Measurements from ENCODE around the gene FCRL4.

FCRL4 gene

GRCh38 chr1:157597959-157598667 lies at the start of gene FCRL4:
Gene FCRL4 (minus strand): TSS chr1:157598085. CDS start chr1:157597944, 141 bp downstream.
- Histone ChIP-seq H3K27me3 (ENCODE audit: insufficient read depth, low read length) (no peaks in the 10 kb centered on the region), H3K4me3 (ENCODE audit: low read length) (no peak within 1 kb of the TSS), H3K9ac (ENCODE audit: low read depth, low read length) (no peak within 1 kb of the TSS), H3K4me1 (ENCODE audit: insufficient read depth, low read length) (no peaks in the 10 kb centered on the region), H3K36me3 (ENCODE audit: insufficient read depth, low read depth, low read length) (no peaks in the 10 kb centered on the region), H3K9me3 (ENCODE audit: insufficient read depth, low read depth, low read length) (no peaks in the 10 kb centered on the region), H3K27ac (ENCODE audit: low read length) (no peak within 1 kb of the TSS)

DNA sequence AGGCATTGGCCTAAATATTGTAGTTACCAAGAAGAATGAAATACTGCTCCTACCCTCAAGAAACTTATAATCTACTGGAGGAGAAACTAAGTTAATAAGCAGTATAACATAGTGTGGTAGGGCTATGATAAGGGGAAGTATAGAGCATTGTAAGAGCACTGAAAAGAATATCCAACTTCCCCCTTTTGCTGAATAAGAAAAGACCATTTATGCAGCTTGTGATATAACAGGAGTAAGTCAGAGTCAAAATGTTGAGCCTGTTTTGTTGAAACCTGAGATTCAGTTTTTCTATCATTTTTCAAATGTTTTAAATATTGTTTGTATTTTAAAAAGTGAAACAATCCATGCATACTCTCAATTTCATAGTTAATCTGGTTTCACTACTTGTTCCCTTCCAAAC lies 48.3 kb upstream of the FCRL4 start:
- H3K9me3 ChIP-seq (ENCODE audit: insufficient read depth, low read depth, low read length): no peaks in the 10 kb centered on the region
- peaks cover 5% of the 10 kb centered on the region for H3K4me1 ChIP-seq (ENCODE audit: insufficient read depth, low read length)
- no peaks in the 10 kb centered on the region for H3K36me3 ChIP-seq (ENCODE audit: insufficient read depth, low read depth, low read length)
- H3K27ac ChIP-seq (ENCODE audit: low read length): no peak overlapping the region
- H3K9ac ChIP-seq (ENCODE audit: low read depth, low read length): no peak overlapping the region
- H3K27me3 ChIP-seq (ENCODE audit: insufficient read depth, low read length): no peaks in the 10 kb centered on the region; the same call in 1 of the 2 replicates
- H3K4me3 ChIP-seq (ENCODE audit: low read length): no peak overlapping the region

GRCh38 chr1:157641177-157641576 lies 43.3 kb upstream of the FCRL4 start:
- Histone ChIP-seq H3K9me3 (ENCODE audit: insufficient read depth, low read depth, low read length) (no peaks in the 10 kb centered on the region), H3K4me1 (ENCODE audit: insufficient read depth, low read length) (peaks cover 20% of the 10 kb centered on the region), H3K27me3 (ENCODE audit: insufficient read depth, low read length) (no peaks in the 10 kb centered on the region; the same call in 1 of the 2 replicates), H3K36me3 (ENCODE audit: insufficient read depth, low read depth, low read length) (no peaks in the 10 kb centered on the region), H3K27ac (ENCODE audit: low read length) (no peak overlapping the region), H3K4me3 (ENCODE audit: low read length) (peak overlapping the region; percentile 24; the same call in 1 of the 2 replicates), H3K9ac (ENCODE audit: low read depth, low read length) (no peak overlapping the region)

DNA sequence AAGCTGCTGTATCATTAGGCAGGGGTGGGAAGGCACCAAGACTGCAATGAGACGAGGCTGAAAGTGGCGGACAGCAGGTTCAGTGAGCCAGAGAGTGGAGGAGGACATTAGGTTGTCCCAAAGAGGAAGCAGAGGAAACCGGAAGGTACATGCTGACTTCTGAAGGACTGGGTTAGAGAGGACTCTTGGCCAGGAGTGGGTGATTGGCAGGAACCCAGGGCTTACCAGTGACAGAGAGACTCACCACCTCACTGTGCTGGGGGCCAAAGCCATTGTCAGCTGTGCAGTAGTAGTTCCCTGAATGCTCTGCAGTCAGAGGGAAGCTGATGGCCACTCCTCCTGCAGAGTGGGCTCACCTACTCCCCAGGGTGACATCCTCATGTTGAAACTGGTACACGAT lies 41.9 kb upstream of the FCRL4 start:
- no peaks in the 10 kb centered on the region for H3K36me3 ChIP-seq (ENCODE audit: insufficient read depth, low read depth, low read length)
- H3K27ac ChIP-seq (ENCODE audit: low read length): no peak overlapping the region
- H3K4me1 ChIP-seq (ENCODE audit: insufficient read depth, low read length): peaks cover 20% of the 10 kb centered on the region
- no peaks in the 10 kb centered on the region for H3K9me3 ChIP-seq (ENCODE audit: insufficient read depth, low read depth, low read length)
- H3K9ac ChIP-seq (ENCODE audit: low read depth, low read length): no peak overlapping the region
- H3K27me3 ChIP-seq (ENCODE audit: insufficient read depth, low read length): no peaks in the 10 kb centered on the region; the same call in 1 of the 2 replicates
- no peak overlapping the region for H3K4me3 ChIP-seq (ENCODE audit: low read length)

GRCh38 chr1:157628773-157629172 lies 30.9 kb upstream of the FCRL4 start:
- Histone ChIP-seq H3K27ac (ENCODE audit: low read length) (no peak overlapping the region), H3K36me3 (ENCODE audit: insufficient read depth, low read depth, low read length) (no peaks in the 10 kb centered on the region), H3K4me1 (ENCODE audit: insufficient read depth, low read length) (no peaks in the 10 kb centered on the region), H3K9me3 (ENCODE audit: insufficient read depth, low read depth, low read length) (no peaks in the 10 kb centered on the region), H3K27me3 (ENCODE audit: insufficient read depth, low read length) (no peaks in the 10 kb centered on the region), H3K4me3 (ENCODE audit: low read length) (no peak overlapping the region), H3K9ac (ENCODE audit: low read depth, low read length) (no peak overlapping the region)

GRCh38 chr1:157626099-157626498 lies 28.2 kb upstream of the FCRL4 start:
- H3K4me1 ChIP-seq (ENCODE audit: insufficient read depth, low read length): no peaks in the 10 kb centered on the region
- H3K36me3 ChIP-seq (ENCODE audit: insufficient read depth, low read depth, low read length): no peaks in the 10 kb centered on the region
- no peaks in the 10 kb centered on the region for H3K9me3 ChIP-seq (ENCODE audit: insufficient read depth, low read depth, low read length)
- no peak overlapping the region for H3K4me3 ChIP-seq (ENCODE audit: low read length)
- H3K9ac ChIP-seq (ENCODE audit: low read depth, low read length): no peak overlapping the region
- no peaks in the 10 kb centered on the region for H3K27me3 ChIP-seq (ENCODE audit: insufficient read depth, low read length)
- H3K27ac ChIP-seq (ENCODE audit: low read length): no peak overlapping the region

GRCh38 chr1:157624471-157624870 lies 26.6 kb upstream of the FCRL4 start:
- Histone ChIP-seq H3K4me1 (ENCODE audit: insufficient read depth, low read length) (no peaks in the 10 kb centered on the region), H3K27me3 (ENCODE audit: insufficient read depth, low read length) (no peaks in the 10 kb centered on the region), H3K36me3 (ENCODE audit: insufficient read depth, low read depth, low read length) (no peaks in the 10 kb centered on the region), H3K27ac (ENCODE audit: low read length) (no peak overlapping the region), H3K9me3 (ENCODE audit: insufficient read depth, low read depth, low read length) (no peaks in the 10 kb centered on the region), H3K4me3 (ENCODE audit: low read length) (no peak overlapping the region), H3K9ac (ENCODE audit: low read depth, low read length) (no peak overlapping the region)

DNA sequence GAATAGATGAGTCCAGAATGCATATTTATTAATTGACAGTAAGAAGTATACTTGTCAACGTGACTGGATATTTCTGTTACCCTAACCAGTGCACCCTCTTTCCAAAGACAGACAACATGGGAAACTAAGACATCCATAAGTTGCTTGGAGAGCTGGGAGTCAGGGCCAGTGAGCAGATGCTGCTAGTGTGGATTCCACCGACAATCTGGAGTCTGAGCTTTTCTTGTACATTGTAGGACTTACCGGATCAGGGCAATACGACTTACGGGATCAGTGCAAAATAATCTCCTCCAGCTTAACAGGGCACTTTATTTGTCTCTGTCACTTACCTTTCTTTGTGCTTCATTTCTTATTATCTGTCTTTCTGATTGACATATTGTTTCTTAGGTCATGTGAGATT lies 24.6 kb upstream of the FCRL4 start:
- H3K4me1 ChIP-seq (ENCODE audit: insufficient read depth, low read length): no peaks in the 10 kb centered on the region
- no peak overlapping the region for H3K9ac ChIP-seq (ENCODE audit: low read depth, low read length)
- H3K9me3 ChIP-seq (ENCODE audit: insufficient read depth, low read depth, low read length): no peaks in the 10 kb centered on the region
- H3K27me3 ChIP-seq (ENCODE audit: insufficient read depth, low read length): no peaks in the 10 kb centered on the region
- no peaks in the 10 kb centered on the region for H3K36me3 ChIP-seq (ENCODE audit: insufficient read depth, low read depth, low read length)
- H3K27ac ChIP-seq (ENCODE audit: low read length): no peak overlapping the region
- no peak overlapping the region for H3K4me3 ChIP-seq (ENCODE audit: low read length)

DNA sequence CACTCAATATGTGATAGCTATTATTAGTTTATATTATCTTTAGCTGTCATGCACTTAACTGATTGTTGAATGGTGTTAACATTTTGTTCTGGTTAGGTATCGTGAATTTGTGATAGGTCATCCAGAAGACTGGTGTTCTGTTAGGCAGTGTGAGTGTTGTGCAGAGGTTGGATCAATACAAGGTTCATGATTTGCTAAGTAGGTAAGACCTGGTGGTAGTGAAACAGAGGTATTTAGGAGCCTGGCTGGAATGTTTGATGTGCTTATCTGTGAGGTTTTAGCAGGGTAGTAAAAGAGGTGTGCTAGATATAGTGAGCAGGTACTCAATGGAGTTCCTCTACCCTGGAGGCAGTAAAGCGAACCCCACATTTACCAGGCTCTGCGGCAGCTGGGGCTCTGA lies 20.3 kb upstream of the FCRL4 start:
- no peak overlapping the region for H3K27ac ChIP-seq (ENCODE audit: low read length)

GRCh38 chr1:157600236-157600635 lies 2.4 kb upstream of the FCRL4 start:
- no peaks in the 10 kb centered on the region for H3K27me3 ChIP-seq (ENCODE audit: insufficient read depth, low read length)
- no peak overlapping the region for H3K4me3 ChIP-seq (ENCODE audit: low read length)
- no peaks in the 10 kb centered on the region for H3K36me3 ChIP-seq (ENCODE audit: insufficient read depth, low read depth, low read length)
- H3K4me1 ChIP-seq (ENCODE audit: insufficient read depth, low read length): no peaks in the 10 kb centered on the region
- no peak overlapping the region for H3K27ac ChIP-seq (ENCODE audit: low read length)
- H3K9me3 ChIP-seq (ENCODE audit: insufficient read depth, low read depth, low read length): no peaks in the 10 kb centered on the region
- H3K9ac ChIP-seq (ENCODE audit: low read depth, low read length): no peak overlapping the region

More for the DNA sequence above, 20.3 kb upstream of the FCRL4 start:
- Histone ChIP-seq H3K36me3 (ENCODE audit: insufficient read depth, low read depth, low read length) (no peaks in the 10 kb centered on the region), H3K9me3 (ENCODE audit: insufficient read depth, low read depth, low read length) (no peaks in the 10 kb centered on the region), H3K4me3 (ENCODE audit: low read length) (no peak overlapping the region), H3K27me3 (ENCODE audit: insufficient read depth, low read length) (no peaks in the 10 kb centered on the region), H3K4me1 (ENCODE audit: insufficient read depth, low read length) (no peaks in the 10 kb centered on the region), H3K9ac (ENCODE audit: low read depth, low read length) (no peak overlapping the region)

- Histone ChIP-seq H3K4me1 (ENCODE audit: insufficient read depth, low read length) (no peaks in the 10 kb centered on the region), H3K4me3 (ENCODE audit: low read length) (no peak overlapping the region), H3K27ac (ENCODE audit: low read length) (no peak overlapping the region), H3K9ac (ENCODE audit: low read depth, low read length) (no peak overlapping the region), H3K27me3 (ENCODE audit: insufficient read depth, low read length) (no peaks in the 10 kb centered on the region), H3K9me3 (ENCODE audit: insufficient read depth, low read depth, low read length) (no peaks in the 10 kb centered on the region), H3K36me3 (ENCODE audit: insufficient read depth, low read depth, low read length) (no peaks in the 10 kb centered on the region)
These were observed 1.5 kb downstream of the FCRL4 start for GRCh38 chr1:157596384-157596783.

DNA sequence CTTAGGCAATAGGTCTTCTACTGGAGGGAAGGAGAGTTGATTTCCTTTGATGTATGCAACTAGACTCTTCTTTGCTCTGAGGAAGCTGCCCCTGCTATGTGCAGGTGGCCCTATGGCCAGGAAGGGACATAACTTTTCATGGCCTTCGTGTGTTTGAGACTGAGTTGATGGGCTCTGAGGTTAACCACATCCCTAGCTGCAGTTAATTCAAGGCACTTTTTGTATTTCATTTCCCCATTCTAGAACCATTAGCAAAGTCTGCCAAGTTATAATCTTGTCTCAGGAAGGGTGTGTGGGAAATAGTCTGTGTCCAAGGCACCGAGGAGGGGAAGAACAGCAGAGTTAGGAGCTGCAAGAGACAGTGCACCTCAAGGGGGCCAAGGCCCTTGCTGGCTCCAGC lies 2.5 kb downstream of the FCRL4 start:
- H3K4me1 ChIP-seq (ENCODE audit: insufficient read depth, low read length): no peaks in the 10 kb centered on the region
- H3K9ac ChIP-seq (ENCODE audit: low read depth, low read length): no peak overlapping the region
- no peak overlapping the region for H3K4me3 ChIP-seq (ENCODE audit: low read length)
- H3K36me3 ChIP-seq (ENCODE audit: insufficient read depth, low read depth, low read length): no peaks in the 10 kb centered on the region
- H3K9me3 ChIP-seq (ENCODE audit: insufficient read depth, low read depth, low read length): no peaks in the 10 kb centered on the region
- H3K27ac ChIP-seq (ENCODE audit: low read length): no peak overlapping the region
- no peaks in the 10 kb centered on the region for H3K27me3 ChIP-seq (ENCODE audit: insufficient read depth, low read length)
